ENCODE data around the gene ALG14. TPM values are rescaled to one million over a fixed set of nuclear protein-coding genes. Genes with fewer than 3 reads are reported as not detected.

ALG14 gene
- total RNA-seq, 1 experiment from 2014 or later = 5.7 TPM

- Histone ChIP-seq H4K20me1 (ENCODE audit: insufficient read depth) (no peaks in the 10 kb centered on the region), H3K27ac (ENCODE audit: low read depth, low read length) (no peak overlapping the region), H3K4me3 (replicated peaks in 1 of 2; ENCODE audit: low read depth in 1 of 2, low read length in 2 of 2) (no peak overlapping the region), H3K79me2 (ENCODE audit: insufficient read depth, low read length) (no peaks in the 10 kb centered on the region), H3K9me2 (ENCODE audit: insufficient read depth) (no peaks in the 10 kb centered on the region), H3K4me2 (ENCODE audit: low read length) (no peak overlapping the region), H3K9me3 (ENCODE audit: control insufficient read depth in 1 of 2, insufficient read depth in 1 of 2, low read depth in 1 of 2, low read length in 2 of 2) (peaks cover 0 to 3% of the 10 kb centered on the region in 2 experiments; a peak in 1 of 4 replicates), H3K9ac (ENCODE audit: low read length) (no peak overlapping the region), H3K36me3 (ENCODE audit: control insufficient read depth in 1 of 2, insufficient read depth in 2 of 2, low read length in 2 of 2) (no peaks in the 10 kb centered on the region), H3K27me3 (ENCODE audit: insufficient read depth, low read length) (no peaks in the 10 kb centered on the region), H3K4me1 (ENCODE audit: control insufficient read depth in 1 of 2, insufficient read depth in 2 of 2, low read length in 2 of 2) (no peaks in the 10 kb centered on the region), H2AFZ (ENCODE audit: low read depth, low read length, poor library complexity, severe bottlenecking) (no peak overlapping the region)
- ChIA-PET POLR2A (no interaction called here), CTCF (no interaction called here), RAD21 (ENCODE audit: low non-redundant PET in 1 of 2, low total read pairs in 2 of 2, uncharacterized antibody in 2 of 2, unreplicated experiment in 2 of 2) (no interaction called here)
- TF ChIP-seq EZH2 (IDR thresholded peaks at IDR 0.05) = no peak
- no peak for TF ChIP-seq MAX (IDR thresholded peaks at IDR 0.05)
- no peak for TF ChIP-seq FOSL1 (IDR thresholded peaks at IDR 0.05; ENCODE audit: low read depth)
- no peak for TF ChIP-seq JUND (IDR thresholded peaks at IDR 0.05)
- no peak for TF ChIP-seq RAD21 (IDR thresholded peaks at IDR 0.05; ENCODE audit: low read depth)
- TF ChIP-seq SRF (IDR thresholded peaks at IDR 0.05; ENCODE audit: low read depth) = no peak
- TF ChIP-seq ELF1 (IDR thresholded peaks at IDR 0.05; ENCODE audit: borderline replicate concordance, low read depth) = no peak
- DNase-seq (ENCODE audit: low read depth, low spot score) (no peak), ATAC-seq (no peak)
- no TSS peak for BruUV-seq (replicated peaks)
- intact Hi-C loops (cut with micrococcal nuclease) = no loop called here
These were observed 119.0 kb downstream of the ALG14 start for GRCh38 chr1:94953746-94954145.

GRCh38 chr1:94953107-94953506 lies 119.6 kb downstream of the ALG14 start:
- RAD21 ChIA-PET (ENCODE audit: low non-redundant PET in 1 of 2, low total read pairs in 2 of 2, uncharacterized antibody in 2 of 2, unreplicated experiment in 2 of 2) = no interaction called here
- Histone ChIP-seq H3K79me2 (ENCODE audit: insufficient read depth, low read length) (no peaks in the 10 kb centered on the region), H2AFZ (ENCODE audit: low read depth, low read length, poor library complexity, severe bottlenecking) (no peak overlapping the region), H4K20me1 (ENCODE audit: insufficient read depth) (no peaks in the 10 kb centered on the region), H3K27me3 (ENCODE audit: insufficient read depth, low read length) (no peaks in the 10 kb centered on the region), H3K9ac (ENCODE audit: low read length) (no peak overlapping the region), H3K9me3 (ENCODE audit: control insufficient read depth in 1 of 2, insufficient read depth in 1 of 2, low read depth in 1 of 2, low read length in 2 of 2) (peaks cover 0 to 3% of the 10 kb centered on the region in 2 experiments; a peak in 1 of 4 replicates), H3K4me1 (ENCODE audit: control insufficient read depth in 1 of 2, insufficient read depth in 2 of 2, low read length in 2 of 2) (no peaks in the 10 kb centered on the region), H3K36me3 (ENCODE audit: control insufficient read depth in 1 of 2, insufficient read depth in 2 of 2, low read length in 2 of 2) (no peaks in the 10 kb centered on the region), H3K9me2 (ENCODE audit: insufficient read depth) (no peaks in the 10 kb centered on the region), H3K4me3 (replicated peaks in 1 of 2; ENCODE audit: low read depth in 1 of 2, low read length in 2 of 2) (no peak overlapping the region), H3K27ac (ENCODE audit: low read depth, low read length) (no peak overlapping the region), H3K4me2 (ENCODE audit: low read length) (no peak overlapping the region)
- ATAC-seq = no peak
- BruUV-seq (replicated peaks) = no TSS peak
- CTCF ChIA-PET = no interaction called here
- TF ChIP-seq TCF7L2 (IDR thresholded peaks at IDR 0.05; ENCODE audit: borderline replicate concordance, extremely low read depth, insufficient read depth, insufficient read length) (no peak), POLR2A (IDR thresholded peaks at IDR 0.05; ENCODE audit: borderline replicate concordance, extremely low read depth, insufficient read depth, insufficient read length) (no peak)
- intact Hi-C loops (cut with micrococcal nuclease) = no loop called here
- DNase-seq (ENCODE audit: low read depth, low spot score) = no peak
- POLR2A ChIA-PET = no interaction called here

Data from HCT116 (cell line).